ENCODE measurements around the gene HOXB2.

DNA sequence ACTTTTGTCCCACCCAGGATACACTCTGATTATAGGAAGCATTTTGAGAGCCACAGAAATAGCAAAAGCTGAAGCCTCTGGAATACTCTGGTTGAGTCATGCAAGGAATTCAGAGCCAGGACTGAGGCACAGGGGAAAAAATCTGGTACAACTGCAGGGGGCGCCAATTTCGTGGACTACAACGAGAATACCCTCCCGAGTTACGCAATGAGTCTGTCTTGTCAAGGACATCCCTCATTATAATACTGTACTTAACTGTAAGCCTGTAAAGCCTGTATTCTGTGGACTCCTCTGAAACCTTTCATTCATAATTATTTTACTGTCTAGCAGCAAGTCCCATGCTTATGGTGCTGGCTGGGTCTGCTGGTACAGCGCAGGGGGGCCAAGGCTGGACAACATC lies 21.9 kb downstream of the HOXB2 start:
- TF ChIP-seq ZFP30 (CRISPR knock-in tag; IDR thresholded peaks at IDR 0.05) (no peak), CSRNP3 (CRISPR knock-in tag; IDR thresholded peaks at IDR 0.05) (no peak), GLIS3 (CRISPR knock-in tag; IDR thresholded peaks at IDR 0.05) (no peak), ESRRG (CRISPR knock-in tag; IDR thresholded peaks at IDR 0.05) (no peak), CREB5 (CRISPR knock-in tag; IDR thresholded peaks at IDR 0.05; ENCODE audit: low read depth) (no peak), BACH2 (CRISPR knock-in tag; IDR thresholded peaks at IDR 0.05; ENCODE audit: borderline replicate concordance) (no peak), SNAI2 (CRISPR knock-in tag; IDR thresholded peaks at IDR 0.05) (no peak), ZNF565 (CRISPR knock-in tag; conservative IDR thresholded peaks at IDR 0.05; ENCODE audit: low read depth) (no peak), TOX (CRISPR knock-in tag; IDR thresholded peaks at IDR 0.05; ENCODE audit: borderline replicate concordance) (no peak), ZNF70 (CRISPR knock-in tag; IDR thresholded peaks at IDR 0.05) (no peak), ZFP3 (CRISPR knock-in tag; IDR thresholded peaks at IDR 0.05) (no peak), RARB (CRISPR knock-in tag; IDR thresholded peaks at IDR 0.05) (no peak)
- TF ChIP-seq, protein P1, sequence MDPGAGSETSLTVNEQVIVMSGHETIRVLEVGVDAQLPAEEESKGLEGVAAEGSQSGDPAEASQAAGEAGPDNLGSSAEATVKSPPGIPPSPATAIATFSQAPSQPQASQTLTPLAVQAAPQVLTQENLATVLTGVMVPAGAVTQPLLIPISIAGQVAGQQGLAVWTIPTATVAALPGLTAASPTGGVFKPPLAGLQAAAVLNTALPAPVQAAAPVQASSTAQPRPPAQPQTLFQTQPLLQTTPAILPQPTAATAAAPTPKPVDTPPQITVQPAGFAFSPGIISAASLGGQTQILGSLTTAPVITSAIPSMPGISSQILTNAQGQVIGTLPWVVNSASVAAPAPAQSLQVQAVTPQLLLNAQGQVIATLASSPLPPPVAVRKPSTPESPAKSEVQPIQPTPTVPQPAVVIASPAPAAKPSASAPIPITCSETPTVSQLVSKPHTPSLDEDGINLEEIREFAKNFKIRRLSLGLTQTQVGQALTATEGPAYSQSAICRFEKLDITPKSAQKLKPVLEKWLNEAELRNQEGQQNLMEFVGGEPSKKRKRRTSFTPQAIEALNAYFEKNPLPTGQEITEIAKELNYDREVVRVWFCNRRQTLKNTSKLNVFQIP (CRISPR knock-in tag; IDR thresholded peaks at IDR 0.05; ENCODE audit: borderline replicate concordance, low read depth), result no peak
- TF ChIP-seq, protein P2, sequence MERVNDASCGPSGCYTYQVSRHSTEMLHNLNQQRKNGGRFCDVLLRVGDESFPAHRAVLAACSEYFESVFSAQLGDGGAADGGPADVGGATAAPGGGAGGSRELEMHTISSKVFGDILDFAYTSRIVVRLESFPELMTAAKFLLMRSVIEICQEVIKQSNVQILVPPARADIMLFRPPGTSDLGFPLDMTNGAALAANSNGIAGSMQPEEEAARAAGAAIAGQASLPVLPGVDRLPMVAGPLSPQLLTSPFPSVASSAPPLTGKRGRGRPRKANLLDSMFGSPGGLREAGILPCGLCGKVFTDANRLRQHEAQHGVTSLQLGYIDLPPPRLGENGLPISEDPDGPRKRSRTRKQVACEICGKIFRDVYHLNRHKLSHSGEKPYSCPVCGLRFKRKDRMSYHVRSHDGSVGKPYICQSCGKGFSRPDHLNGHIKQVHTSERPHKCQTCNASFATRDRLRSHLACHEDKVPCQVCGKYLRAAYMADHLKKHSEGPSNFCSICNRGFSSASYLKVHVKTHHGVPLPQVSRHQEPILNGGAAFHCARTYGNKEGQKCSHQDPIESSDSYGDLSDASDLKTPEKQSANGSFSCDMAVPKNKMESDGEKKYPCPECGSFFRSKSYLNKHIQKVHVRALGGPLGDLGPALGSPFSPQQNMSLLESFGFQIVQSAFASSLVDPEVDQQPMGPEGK (CRISPR knock-in tag; IDR thresholded peaks at IDR 0.05; ENCODE audit: borderline replicate concordance), result no peak
